SK-N-SH treated with all-trans-retinoic acid at 6 μM for 48 hours (cell line): Measurements from ENCODE around the gene MOBP.

Experiments used
- ATAC-seq: fragments of 200-7000 bp; cut with Tn5 transposase; 3 replicates; pipeline ENCODE4 v1.9.1; 2020; ENCODE audit warnings: mild to moderate bottlenecking, moderate library complexity
- ARNTL ChIP-seq: fragments of 450-650 bp; formaldehyde crosslinking; IDR thresholded peaks from 2 replicates; pipeline ENCODE4 v1.5.0; 2020; ENCODE audit warnings: low read depth, mild to moderate bottlenecking, moderate library complexity, borderline replicate concordance
- CREB5 ChIP-seq: fragments of 250-450 bp; sonication (Bioruptor Pico); IDR thresholded peaks from 2 replicates; pipeline ENCODE4 v1.5.1; 2020; ENCODE audit warnings: low read depth, mild to moderate bottlenecking, moderate library complexity
- CSDC2 ChIP-seq: fragments of 250-450 bp; sonication (Bioruptor Pico); IDR thresholded peaks from 2 replicates; pipeline ENCODE4 v1.5.0; 2020; ENCODE audit warnings: mild to moderate bottlenecking, moderate library complexity
- CSRNP3 ChIP-seq: fragments of 250-450 bp; sonication (Bioruptor Pico); IDR thresholded peaks from 2 replicates; pipeline ENCODE4 v1.5.1; 2021; ENCODE audit warnings: mild to moderate bottlenecking, moderate library complexity
- ESRRG ChIP-seq: fragments of 250-450 bp; sonication (Bioruptor Pico); IDR thresholded peaks from 2 replicates; pipeline ENCODE4 v1.6.1; 2021; ENCODE audit warnings: mild to moderate bottlenecking
- GLIS3 ChIP-seq: fragments of 250-450 bp; sonication (Bioruptor Pico); IDR thresholded peaks from 2 replicates; pipeline ENCODE4 v1.5.0; 2020; ENCODE audit warnings: mild to moderate bottlenecking, moderate library complexity
- ISL1 ChIP-seq: fragments of 250-450 bp; sonication (Bioruptor Pico); IDR thresholded peaks from 2 replicates; pipeline ENCODE4 v2.1.2; 2022; ENCODE audit warnings: mild to moderate bottlenecking, moderate library complexity
- OSR1 ChIP-seq: fragments of 250-450 bp; sonication (Bioruptor Pico); IDR thresholded peaks from 2 replicates; pipeline ENCODE4 v1.8.0; 2022; ENCODE audit warnings: moderate library complexity, mild to moderate bottlenecking, inconsistent platforms
- PPARA ChIP-seq: fragments of 250-450 bp; sonication (Bioruptor Pico); IDR thresholded peaks from 2 replicates; pipeline ENCODE4 v1.5.0; 2020; ENCODE audit warnings: mild to moderate bottlenecking, borderline replicate concordance
- RARB ChIP-seq: fragments of 250-450 bp; sonication (Bioruptor Pico); IDR thresholded peaks from 2 replicates; pipeline ENCODE4 v1.8.0; 2021; ENCODE audit warnings: mild to moderate bottlenecking, moderate library complexity
- SNAI2 ChIP-seq: fragments of 250-450 bp; sonication (Bioruptor Pico); IDR thresholded peaks from 2 replicates; pipeline ENCODE4 v1.5.0; 2020; ENCODE audit warnings: mild to moderate bottlenecking, moderate library complexity
- TCF4 ChIP-seq: fragments of 250-450 bp; sonication (Bioruptor Pico); IDR thresholded peaks from 2 replicates; pipeline ENCODE4 v1.8.0; 2021; ENCODE audit warnings: mild to moderate bottlenecking, moderate library complexity, borderline replicate concordance
- TOX ChIP-seq: fragments of 250-450 bp; sonication (Bioruptor Pico); IDR thresholded peaks from 2 replicates; pipeline ENCODE4 v1.8.0; 2021; ENCODE audit warnings: mild to moderate bottlenecking, moderate library complexity, borderline replicate concordance
- ZC3H10 ChIP-seq: fragments of 250-450 bp; sonication (Bioruptor Pico); IDR thresholded peaks from 2 replicates; pipeline ENCODE4 v1.5.1; 2021; ENCODE audit warnings: mild to moderate bottlenecking, moderate library complexity
- ZFP3 ChIP-seq: fragments of 250-450 bp; sonication (Bioruptor Pico); IDR thresholded peaks from 2 replicates; pipeline ENCODE4 v1.5.0; 2020; ENCODE audit warnings: mild to moderate bottlenecking, moderate library complexity
- ZFP30 ChIP-seq: fragments of 450-650 bp; formaldehyde crosslinking; IDR thresholded peaks from 2 replicates; pipeline ENCODE4 v1.5.0; 2022; ENCODE audit warnings: mild to moderate bottlenecking, moderate library complexity
- ZNF565 ChIP-seq: fragments of 450-650 bp; formaldehyde crosslinking; conservative IDR thresholded peaks from 2 replicates; pipeline ENCODE4 v1.5.0; 2020; ENCODE audit warnings: low read depth, mild to moderate bottlenecking, moderate library complexity
- ZNF70 ChIP-seq: fragments of 450-650 bp; formaldehyde crosslinking; IDR thresholded peaks from 2 replicates; pipeline ENCODE4 v1.5.0; 2020; ENCODE audit warnings: mild to moderate bottlenecking, moderate library complexity
- ZNF8 ChIP-seq: fragments of 450-650 bp; formaldehyde crosslinking; IDR thresholded peaks from 2 replicates; pipeline ENCODE4 v1.5.0; 2020; ENCODE audit warnings: mild to moderate bottlenecking, moderate library complexity
- TF ChIP-seq, protein P1 (sequence below): fragments of 250-450 bp; sonication (Bioruptor Pico); IDR thresholded peaks from 2 replicates; pipeline ENCODE4 v1.8.0; 2021; ENCODE audit warnings: low read depth, mild to moderate bottlenecking, moderate library complexity, borderline replicate concordance
- TF ChIP-seq, protein P2 (sequence below): fragments of 250-450 bp; sonication (Bioruptor Pico); IDR thresholded peaks from 2 replicates; pipeline ENCODE4 v1.8.0; 2020; ENCODE audit warnings: mild to moderate bottlenecking, moderate library complexity, borderline replicate concordance

MOBP gene

DNA sequence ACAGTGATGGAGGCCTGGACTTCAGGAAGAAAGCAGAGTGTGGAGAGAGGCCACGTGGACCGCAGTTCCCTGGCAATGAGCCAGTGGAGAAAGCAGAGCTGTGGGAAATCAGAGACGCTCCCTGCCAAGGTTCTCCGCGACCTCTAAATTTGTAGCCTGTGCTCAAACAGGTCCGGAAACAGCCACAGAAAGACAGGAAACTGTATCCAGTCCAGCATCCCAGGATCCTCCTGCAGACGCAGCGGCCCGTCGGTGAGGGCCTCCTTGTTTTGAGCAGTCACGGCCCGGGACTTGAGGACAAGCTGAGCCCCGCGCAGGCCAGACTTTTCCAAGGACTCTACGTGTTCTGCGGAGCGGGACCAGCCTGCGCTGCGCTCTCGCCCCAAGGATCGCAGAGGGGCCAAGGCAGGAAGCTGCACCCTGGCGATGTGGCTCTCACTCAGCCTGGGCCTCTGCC is 38.7 kb upstream of the MOBP start:
- no peak for ATAC-seq
- TF ChIP-seq GLIS3 (no peak), TOX (CRISPR knock-in tag) (no peak), PPARA (CRISPR knock-in tag) (no peak), ZNF70 (no peak), CREB5 (CRISPR knock-in tag) (no peak), TCF4 (CRISPR knock-in tag) (no peak), ISL1 (no peak), CSDC2 (CRISPR knock-in tag) (no peak), OSR1 (no peak), CSRNP3 (no peak), ZC3H10 (no peak), SNAI2 (no peak), ZNF565 (no peak), RARB (CRISPR knock-in tag) (no peak)
- TF ChIP-seq, protein P1, sequence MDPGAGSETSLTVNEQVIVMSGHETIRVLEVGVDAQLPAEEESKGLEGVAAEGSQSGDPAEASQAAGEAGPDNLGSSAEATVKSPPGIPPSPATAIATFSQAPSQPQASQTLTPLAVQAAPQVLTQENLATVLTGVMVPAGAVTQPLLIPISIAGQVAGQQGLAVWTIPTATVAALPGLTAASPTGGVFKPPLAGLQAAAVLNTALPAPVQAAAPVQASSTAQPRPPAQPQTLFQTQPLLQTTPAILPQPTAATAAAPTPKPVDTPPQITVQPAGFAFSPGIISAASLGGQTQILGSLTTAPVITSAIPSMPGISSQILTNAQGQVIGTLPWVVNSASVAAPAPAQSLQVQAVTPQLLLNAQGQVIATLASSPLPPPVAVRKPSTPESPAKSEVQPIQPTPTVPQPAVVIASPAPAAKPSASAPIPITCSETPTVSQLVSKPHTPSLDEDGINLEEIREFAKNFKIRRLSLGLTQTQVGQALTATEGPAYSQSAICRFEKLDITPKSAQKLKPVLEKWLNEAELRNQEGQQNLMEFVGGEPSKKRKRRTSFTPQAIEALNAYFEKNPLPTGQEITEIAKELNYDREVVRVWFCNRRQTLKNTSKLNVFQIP (CRISPR knock-in tag) = no peak
- TF ChIP-seq, protein P2, sequence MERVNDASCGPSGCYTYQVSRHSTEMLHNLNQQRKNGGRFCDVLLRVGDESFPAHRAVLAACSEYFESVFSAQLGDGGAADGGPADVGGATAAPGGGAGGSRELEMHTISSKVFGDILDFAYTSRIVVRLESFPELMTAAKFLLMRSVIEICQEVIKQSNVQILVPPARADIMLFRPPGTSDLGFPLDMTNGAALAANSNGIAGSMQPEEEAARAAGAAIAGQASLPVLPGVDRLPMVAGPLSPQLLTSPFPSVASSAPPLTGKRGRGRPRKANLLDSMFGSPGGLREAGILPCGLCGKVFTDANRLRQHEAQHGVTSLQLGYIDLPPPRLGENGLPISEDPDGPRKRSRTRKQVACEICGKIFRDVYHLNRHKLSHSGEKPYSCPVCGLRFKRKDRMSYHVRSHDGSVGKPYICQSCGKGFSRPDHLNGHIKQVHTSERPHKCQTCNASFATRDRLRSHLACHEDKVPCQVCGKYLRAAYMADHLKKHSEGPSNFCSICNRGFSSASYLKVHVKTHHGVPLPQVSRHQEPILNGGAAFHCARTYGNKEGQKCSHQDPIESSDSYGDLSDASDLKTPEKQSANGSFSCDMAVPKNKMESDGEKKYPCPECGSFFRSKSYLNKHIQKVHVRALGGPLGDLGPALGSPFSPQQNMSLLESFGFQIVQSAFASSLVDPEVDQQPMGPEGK = no peak

GRCh38 chr3:39429466-39429865 is 38.0 kb upstream of the MOBP start:
- TF ChIP-seq CSRNP3 (no peak), OSR1 (no peak), GLIS3 (no peak), ZNF8 (CRISPR knock-in tag) (no peak), ESRRG (CRISPR knock-in tag) (no peak), ARNTL (no peak), PPARA (CRISPR knock-in tag) (no peak), CREB5 (CRISPR knock-in tag) (no peak), RARB (CRISPR knock-in tag) (no peak), SNAI2 (no peak)
- TF ChIP-seq, protein P1 (CRISPR knock-in tag) = no peak
- TF ChIP-seq, all 23 proteins: peak for 0
- ATAC-seq = no peak

DNA sequence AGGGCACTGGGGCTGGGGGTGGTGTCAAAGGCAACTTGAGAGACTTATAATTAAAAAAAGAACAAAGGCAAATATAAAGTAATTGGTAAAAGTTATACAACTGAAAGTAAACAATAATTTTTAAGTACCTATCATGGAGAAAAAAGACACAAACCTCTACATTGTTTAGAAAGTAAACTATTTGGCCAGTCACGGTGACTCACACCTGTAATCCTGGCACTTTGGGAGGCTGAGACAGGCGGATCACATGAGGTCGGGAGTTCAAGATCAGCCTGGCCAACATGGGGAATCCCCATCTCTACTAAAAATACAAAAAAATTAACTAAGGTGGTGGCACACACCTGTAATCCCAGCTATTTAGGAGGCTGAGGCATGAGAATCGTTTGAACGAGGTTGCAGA is 35.1 kb upstream of the MOBP start:
- ATAC-seq = no peak
- TF ChIP-seq CREB5 (CRISPR knock-in tag) (no peak), ARNTL (no peak), TCF4 (CRISPR knock-in tag) (no peak), ZFP30 (CRISPR knock-in tag) (no peak), ISL1 (no peak), CSDC2 (CRISPR knock-in tag) (no peak), RARB (CRISPR knock-in tag) (no peak), ZFP3 (CRISPR knock-in tag) (no peak), CSRNP3 (no peak), ZC3H10 (no peak)
- TF ChIP-seq, protein P2 = no peak
